Liver (tissue), 3 donors: ENCODE measurements around the gene PPP1R3G.

ENCODE experiments used
- EGR1 ChIP-seq, 2 donors: IDR thresholded peaks; 2 replicates each; pipeline ENCODE4 v1.6.1; 2016 to 2018; ENCODE audit warnings: antibody characterized with exemption in 2 of 2, low read depth in 2 of 2
- TAF1 ChIP-seq: conservative IDR thresholded peaks from 2 replicates; pipeline ENCODE4 v1.6.1; 2016; ENCODE audit warnings: antibody characterized with exemption, mild to moderate bottlenecking
- TF ChIP-seq, protein P1 (sequence below): fragments of 150-350 bp; IDR thresholded peaks from 2 replicates; pipeline ENCODE4 v1.5.1; 2017; ENCODE audit warnings: improper control_type of control experiment, low read depth, low read length; ENCODE audit not compliant: missing input control
- donor health status: healthy.
- donor health status: healthy.

DNA sequence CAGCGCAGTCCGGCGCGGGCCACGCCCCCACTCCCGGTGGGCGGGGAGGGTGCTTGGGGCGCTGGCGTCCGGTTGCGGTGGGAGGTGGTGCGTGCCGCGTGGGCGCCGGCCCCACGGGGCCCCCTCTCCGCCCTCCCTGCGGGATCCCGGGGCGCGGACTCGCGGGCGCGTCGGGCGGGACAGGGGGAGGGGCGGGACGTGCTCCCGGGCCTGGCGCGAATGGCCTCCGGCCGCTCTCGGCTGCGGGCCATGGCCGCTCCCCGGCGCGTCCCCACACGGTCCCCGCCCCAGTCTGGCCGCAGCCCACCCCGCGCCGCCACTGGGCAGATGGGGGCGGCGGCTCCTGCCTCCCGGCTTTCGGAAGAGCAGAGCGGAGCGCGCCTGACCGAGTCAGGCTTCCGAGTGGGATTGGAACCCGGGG lies 771 bp upstream of the PPP1R3G start:
- no peak for TF ChIP-seq TAF1
- TF ChIP-seq, protein P1, sequence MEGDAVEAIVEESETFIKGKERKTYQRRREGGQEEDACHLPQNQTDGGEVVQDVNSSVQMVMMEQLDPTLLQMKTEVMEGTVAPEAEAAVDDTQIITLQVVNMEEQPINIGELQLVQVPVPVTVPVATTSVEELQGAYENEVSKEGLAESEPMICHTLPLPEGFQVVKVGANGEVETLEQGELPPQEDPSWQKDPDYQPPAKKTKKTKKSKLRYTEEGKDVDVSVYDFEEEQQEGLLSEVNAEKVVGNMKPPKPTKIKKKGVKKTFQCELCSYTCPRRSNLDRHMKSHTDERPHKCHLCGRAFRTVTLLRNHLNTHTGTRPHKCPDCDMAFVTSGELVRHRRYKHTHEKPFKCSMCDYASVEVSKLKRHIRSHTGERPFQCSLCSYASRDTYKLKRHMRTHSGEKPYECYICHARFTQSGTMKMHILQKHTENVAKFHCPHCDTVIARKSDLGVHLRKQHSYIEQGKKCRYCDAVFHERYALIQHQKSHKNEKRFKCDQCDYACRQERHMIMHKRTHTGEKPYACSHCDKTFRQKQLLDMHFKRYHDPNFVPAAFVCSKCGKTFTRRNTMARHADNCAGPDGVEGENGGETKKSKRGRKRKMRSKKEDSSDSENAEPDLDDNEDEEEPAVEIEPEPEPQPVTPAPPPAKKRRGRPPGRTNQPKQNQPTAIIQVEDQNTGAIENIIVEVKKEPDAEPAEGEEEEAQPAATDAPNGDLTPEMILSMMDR, result no peak
- no peak for TF ChIP-seq EGR1 (IDR thresholded peaks at IDR 0.05; ENCODE audit: low read depth in 2 of 2)
